GM12892 (cell line): ENCODE measurements around the gene TSPAN4.

Source experiments
- POLR2A ChIP-seq: IDR thresholded peaks from 2 replicates; pipeline ENCODE4 v1.6.1; 2011; ENCODE audit warnings: low read depth, low read length, control low read depth
- POLR2AphosphoS5 ChIP-seq: IDR thresholded peaks from 2 replicates; pipeline ENCODE4 v1.6.1; 2011; ENCODE audit warnings: low read depth, low read length, control low read depth

- TF ChIP-seq POLR2A (no peak), POLR2AphosphoS5 (no peak)
Measured at GRCh38 chr11:913043-913442, 70.4 kb downstream of the TSPAN4 start.
